Parathyroid adenoma (tissue), 2 donors: ENCODE results near the gene CNTN5.

Experiments
- H2AFZ ChIP-seq: fragments of 300-600 bp; sonication (generic); one replicate; pipeline ENCODE4 v1.7.0; 2017; ENCODE audit warnings: antibody characterized with exemption, mild to moderate bottlenecking
- H3K27ac ChIP-seq: fragments of 300-600 bp; sonication (generic); one replicate; pipeline ENCODE4 v1.7.0; 2017
- H3K27me3 ChIP-seq: fragments of 300-600 bp; sonication (generic); one replicate; pipeline ENCODE4 v1.7.0; 2017; ENCODE audit warnings: low read length; ENCODE audit not compliant: control insufficient read depth, insufficient read depth
- H3K36me3 ChIP-seq: fragments of 300-600 bp; sonication (generic); one replicate; pipeline ENCODE4 v1.7.0; 2017; ENCODE audit warnings: low read length; ENCODE audit not compliant: control insufficient read depth, insufficient read depth
- H3K4me1 ChIP-seq: fragments of 300-600 bp; sonication (generic); one replicate; pipeline ENCODE4 v1.7.0; 2017; ENCODE audit warnings: control low read depth
- H3K4me2 ChIP-seq: fragments of 300-600 bp; sonication (generic); one replicate; pipeline ENCODE4 v1.7.0; 2017; ENCODE audit warnings: low read length
- H3K4me3 ChIP-seq: fragments of 300-600 bp; sonication (generic); one replicate; pipeline ENCODE4 v1.7.0; 2017; ENCODE audit warnings: low read depth, low read length
- H3K79me2 ChIP-seq: fragments of 300-600 bp; sonication (generic); one replicate; pipeline ENCODE4 v1.7.0; 2017; ENCODE audit warnings: control low read depth
- H3K9ac ChIP-seq: fragments of 300-600 bp; sonication (generic); one replicate; pipeline ENCODE4 v1.7.0; 2017; ENCODE audit warnings: mild to moderate bottlenecking
- H3K9me3 ChIP-seq: fragments of 300-600 bp; sonication (generic); one replicate; pipeline ENCODE4 v1.7.0; 2017; ENCODE audit warnings: low read length; ENCODE audit not compliant: control insufficient read depth
- TF ChIP-seq, protein P1 (sequence below): fragments of 300-600 bp; sonication (generic); IDR thresholded peaks from one replicate; pipeline ENCODE4 v1.7.0; 2017; ENCODE audit warnings: antibody characterized with exemption, mild to moderate bottlenecking
- donor health status: primary hyperparathyroidism.

Gene CNTN5

GRCh38 chr11:100353083-100353482, 1332.3 kb downstream of the CNTN5 start:
- H3K9ac ChIP-seq, result no peak overlapping the region
- H3K27ac ChIP-seq, result no peak overlapping the region
- H3K4me1 ChIP-seq, result no peaks in the 10 kb centered on the region
- no peaks in the 10 kb centered on the region for H3K9me3 ChIP-seq
- H3K36me3 ChIP-seq, result no peaks in the 10 kb centered on the region
- H3K4me3 ChIP-seq, result no peak overlapping the region
- TF ChIP-seq, protein P1, sequence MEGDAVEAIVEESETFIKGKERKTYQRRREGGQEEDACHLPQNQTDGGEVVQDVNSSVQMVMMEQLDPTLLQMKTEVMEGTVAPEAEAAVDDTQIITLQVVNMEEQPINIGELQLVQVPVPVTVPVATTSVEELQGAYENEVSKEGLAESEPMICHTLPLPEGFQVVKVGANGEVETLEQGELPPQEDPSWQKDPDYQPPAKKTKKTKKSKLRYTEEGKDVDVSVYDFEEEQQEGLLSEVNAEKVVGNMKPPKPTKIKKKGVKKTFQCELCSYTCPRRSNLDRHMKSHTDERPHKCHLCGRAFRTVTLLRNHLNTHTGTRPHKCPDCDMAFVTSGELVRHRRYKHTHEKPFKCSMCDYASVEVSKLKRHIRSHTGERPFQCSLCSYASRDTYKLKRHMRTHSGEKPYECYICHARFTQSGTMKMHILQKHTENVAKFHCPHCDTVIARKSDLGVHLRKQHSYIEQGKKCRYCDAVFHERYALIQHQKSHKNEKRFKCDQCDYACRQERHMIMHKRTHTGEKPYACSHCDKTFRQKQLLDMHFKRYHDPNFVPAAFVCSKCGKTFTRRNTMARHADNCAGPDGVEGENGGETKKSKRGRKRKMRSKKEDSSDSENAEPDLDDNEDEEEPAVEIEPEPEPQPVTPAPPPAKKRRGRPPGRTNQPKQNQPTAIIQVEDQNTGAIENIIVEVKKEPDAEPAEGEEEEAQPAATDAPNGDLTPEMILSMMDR, result no peak
- H3K4me2 ChIP-seq, result no peak overlapping the region
- H3K27me3 ChIP-seq, result no peaks in the 10 kb centered on the region
- no peak overlapping the region for H2AFZ ChIP-seq
- H3K79me2 ChIP-seq, result no peaks in the 10 kb centered on the region

DNA sequence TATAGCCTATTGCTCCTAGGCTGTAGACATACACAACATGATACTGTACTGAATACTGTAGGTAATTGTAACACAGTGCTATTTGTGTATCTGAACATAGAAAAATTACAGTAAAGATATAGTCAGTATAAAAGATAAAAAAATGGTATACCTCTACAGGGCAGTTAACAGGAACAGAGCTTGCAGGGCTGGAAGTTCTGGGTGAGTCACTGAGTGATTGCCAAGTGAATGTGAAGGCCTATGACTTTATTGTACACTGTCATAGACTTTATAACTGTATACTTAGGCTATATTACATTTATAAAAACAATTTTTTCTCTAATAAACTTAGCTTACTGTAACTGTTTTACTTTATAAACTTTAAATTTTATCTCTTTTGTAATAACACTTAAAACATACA, 1334.0 kb downstream of the CNTN5 start:
- Histone ChIP-seq H3K9me3 (no peaks in the 10 kb centered on the region), H3K4me2 (no peak overlapping the region), H3K9ac (no peak overlapping the region), H3K36me3 (no peaks in the 10 kb centered on the region), H3K27me3 (no peaks in the 10 kb centered on the region), H2AFZ (no peak overlapping the region), H3K27ac (no peak overlapping the region), H3K79me2 (no peaks in the 10 kb centered on the region), H3K4me1 (no peaks in the 10 kb centered on the region), H3K4me3 (no peak overlapping the region)
- TF ChIP-seq, protein P1, result no peak

- Histone ChIP-seq H3K9ac (no peak overlapping the region), H3K9me3 (no peaks in the 10 kb centered on the region), H3K36me3 (no peaks in the 10 kb centered on the region), H3K4me2 (no peak overlapping the region), H3K4me1 (no peaks in the 10 kb centered on the region), H3K4me3 (no peak overlapping the region), H3K79me2 (no peaks in the 10 kb centered on the region), H3K27ac (no peak overlapping the region), H2AFZ (no peak overlapping the region), H3K27me3 (no peaks in the 10 kb centered on the region)
- TF ChIP-seq, protein P1, result no peak
Observed at GRCh38 chr11:100356035-100356434, 1335.3 kb downstream of the CNTN5 start.

DNA sequence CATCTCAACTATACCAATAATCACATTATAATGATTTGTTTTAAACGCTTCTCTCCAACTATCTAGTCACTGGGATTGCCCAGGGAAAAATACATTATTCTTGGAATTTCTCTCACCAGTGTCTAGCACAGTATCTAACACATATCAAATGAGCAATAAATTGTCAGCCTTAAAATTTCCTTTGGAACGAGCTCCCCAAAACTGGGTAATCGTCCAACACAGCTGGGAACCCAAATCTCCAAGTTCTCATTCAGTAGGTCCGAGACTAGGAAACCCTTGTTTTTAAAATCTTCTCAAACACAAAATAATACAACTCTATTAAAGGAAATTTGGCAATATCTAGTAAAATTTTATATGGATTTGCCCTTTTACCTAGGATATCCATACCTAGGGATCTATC, 1338.5 kb downstream of the CNTN5 start:
- TF ChIP-seq, protein P1, result no peak
- Histone ChIP-seq H3K9ac (no peak overlapping the region), H3K27me3 (no peaks in the 10 kb centered on the region), H3K4me3 (no peak overlapping the region), H3K79me2 (no peaks in the 10 kb centered on the region), H3K27ac (no peak overlapping the region), H3K36me3 (no peaks in the 10 kb centered on the region), H3K4me2 (no peak overlapping the region), H3K4me1 (no peaks in the 10 kb centered on the region), H2AFZ (no peak overlapping the region), H3K9me3 (no peaks in the 10 kb centered on the region)

DNA sequence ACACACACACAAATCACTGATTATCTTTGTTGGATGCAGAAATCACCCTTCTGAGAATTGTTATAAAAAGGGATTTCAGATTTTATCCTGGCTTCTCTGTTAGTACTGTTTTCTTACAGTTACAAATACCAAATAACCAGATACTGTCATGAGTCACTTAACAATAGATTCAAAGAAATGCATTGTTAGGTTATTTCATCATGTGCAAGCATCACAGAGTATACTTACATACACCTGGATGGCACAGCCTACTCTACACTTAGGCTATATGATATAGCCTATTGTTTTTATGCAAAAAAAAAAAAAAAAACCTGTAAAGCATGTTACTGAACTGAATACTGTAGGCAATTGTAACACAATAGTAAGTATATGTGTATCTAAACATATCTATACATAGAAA, 1347.1 kb downstream of the CNTN5 start:
- no peak overlapping the region for H3K27ac ChIP-seq
- H3K27me3 ChIP-seq, result no peaks in the 10 kb centered on the region
- H3K4me3 ChIP-seq, result no peak overlapping the region
- H3K4me1 ChIP-seq, result no peaks in the 10 kb centered on the region
- TF ChIP-seq, protein P1, result no peak
- H2AFZ ChIP-seq, result no peak overlapping the region
- no peaks in the 10 kb centered on the region for H3K9me3 ChIP-seq
- H3K36me3 ChIP-seq, result no peaks in the 10 kb centered on the region
- no peaks in the 10 kb centered on the region for H3K79me2 ChIP-seq
- no peak overlapping the region for H3K4me2 ChIP-seq
- H3K9ac ChIP-seq, result no peak overlapping the region
